DMS79 (cell line): ENCODE results near the gene PIEZO2.
"Not testable (repeated sequence)": the region's sequence is repeated elsewhere in the genome, so short reads cannot be mapped to it uniquely, and the experiment has no call there.

Experiments used
- DNase-seq: peaks from one replicate; lab custom pipeline; 2025; lab: John Stamatoyannopoulos, UW

PIEZO2 gene

DNA sequence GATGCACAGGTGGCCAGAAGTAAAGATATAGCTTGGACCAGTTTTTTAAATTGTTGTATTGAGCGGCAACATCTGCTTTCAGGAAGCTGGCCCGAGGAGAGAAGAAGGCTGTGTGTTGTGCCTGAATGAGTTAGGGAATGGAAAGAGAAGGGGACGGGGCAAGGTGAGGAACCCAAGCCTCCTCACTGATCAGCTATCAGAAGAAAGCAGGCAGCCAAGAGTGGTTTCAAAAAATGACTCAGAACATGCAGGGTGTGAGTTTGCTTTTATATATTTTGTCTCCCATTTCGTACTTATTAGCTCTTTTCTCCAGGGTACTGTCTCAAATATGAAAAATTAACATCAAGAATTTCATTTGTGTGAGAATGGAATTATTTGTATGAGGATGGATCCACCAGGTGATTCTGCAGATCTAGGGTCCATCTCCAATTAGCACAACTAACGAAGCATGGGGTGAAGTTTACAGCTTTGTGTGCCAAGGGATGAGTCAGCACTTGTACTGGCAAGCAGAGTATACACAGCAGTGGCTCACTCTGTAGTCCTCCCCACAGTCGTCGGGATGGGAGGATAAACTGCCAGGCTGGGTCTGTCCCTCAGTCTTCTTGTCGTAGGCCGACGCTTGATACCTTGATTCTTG, 175.7 kb downstream of the PIEZO2 start:
- DNase-seq = no peak

DNA sequence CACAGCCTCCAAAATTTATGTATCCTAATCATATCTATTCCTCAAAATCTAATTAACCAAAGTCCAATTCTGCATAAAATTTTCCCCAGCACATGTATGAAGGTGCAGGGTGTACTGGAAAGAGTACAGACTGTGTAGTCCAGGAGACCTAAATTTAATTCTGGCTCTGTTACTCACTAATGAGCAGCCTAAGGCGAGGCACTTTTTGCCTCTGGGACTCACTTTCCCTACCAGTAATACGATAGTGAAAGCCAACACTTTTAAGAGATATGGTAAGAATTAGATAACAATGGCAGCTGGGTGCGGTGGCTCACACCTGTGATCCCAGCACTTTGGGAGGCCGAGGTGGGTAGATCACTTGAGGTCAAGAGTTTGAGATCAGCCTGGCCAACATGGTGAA, 177.7 kb downstream of the PIEZO2 start:
- no peak for DNase-seq

DNA sequence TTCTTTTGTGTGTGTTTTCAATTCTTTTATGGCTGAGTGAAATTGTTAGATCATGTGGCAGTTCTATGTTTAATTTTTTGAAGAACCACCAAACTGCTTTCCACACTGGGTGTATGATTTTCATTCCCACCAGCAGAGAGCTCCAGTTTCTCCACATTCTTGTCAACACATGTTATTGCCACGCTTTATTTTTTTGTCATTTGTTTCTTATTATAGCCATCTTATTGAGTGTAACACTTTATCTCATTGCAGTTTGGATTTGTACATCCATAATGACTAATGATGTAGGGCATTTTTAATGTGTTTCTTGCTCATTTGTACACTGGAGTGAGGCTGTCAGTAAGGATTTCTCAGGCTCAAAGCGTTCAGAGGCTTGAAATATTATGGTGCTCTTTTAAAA, 184.2 kb downstream of the PIEZO2 start:
- no peak for DNase-seq

DNA sequence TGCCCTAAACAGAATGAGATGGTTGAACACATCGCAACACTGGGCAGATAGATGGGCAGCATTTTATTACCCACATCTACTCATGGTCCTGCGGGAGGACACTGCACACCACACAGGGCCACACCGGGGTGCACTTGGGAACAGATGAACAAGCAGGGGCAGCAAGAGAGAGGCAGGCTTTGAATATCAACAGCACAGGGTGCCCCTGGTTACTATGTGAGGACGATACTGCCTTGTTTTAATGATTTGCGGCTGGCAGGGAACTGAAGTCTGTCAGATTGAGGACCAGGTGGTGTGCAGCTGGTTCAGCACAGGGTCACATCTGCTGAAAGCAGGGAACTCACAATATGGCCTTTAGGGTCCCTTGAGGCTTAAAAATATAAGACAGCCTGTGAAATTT, 195.7 kb downstream of the PIEZO2 start:
- no peak for DNase-seq

DNA sequence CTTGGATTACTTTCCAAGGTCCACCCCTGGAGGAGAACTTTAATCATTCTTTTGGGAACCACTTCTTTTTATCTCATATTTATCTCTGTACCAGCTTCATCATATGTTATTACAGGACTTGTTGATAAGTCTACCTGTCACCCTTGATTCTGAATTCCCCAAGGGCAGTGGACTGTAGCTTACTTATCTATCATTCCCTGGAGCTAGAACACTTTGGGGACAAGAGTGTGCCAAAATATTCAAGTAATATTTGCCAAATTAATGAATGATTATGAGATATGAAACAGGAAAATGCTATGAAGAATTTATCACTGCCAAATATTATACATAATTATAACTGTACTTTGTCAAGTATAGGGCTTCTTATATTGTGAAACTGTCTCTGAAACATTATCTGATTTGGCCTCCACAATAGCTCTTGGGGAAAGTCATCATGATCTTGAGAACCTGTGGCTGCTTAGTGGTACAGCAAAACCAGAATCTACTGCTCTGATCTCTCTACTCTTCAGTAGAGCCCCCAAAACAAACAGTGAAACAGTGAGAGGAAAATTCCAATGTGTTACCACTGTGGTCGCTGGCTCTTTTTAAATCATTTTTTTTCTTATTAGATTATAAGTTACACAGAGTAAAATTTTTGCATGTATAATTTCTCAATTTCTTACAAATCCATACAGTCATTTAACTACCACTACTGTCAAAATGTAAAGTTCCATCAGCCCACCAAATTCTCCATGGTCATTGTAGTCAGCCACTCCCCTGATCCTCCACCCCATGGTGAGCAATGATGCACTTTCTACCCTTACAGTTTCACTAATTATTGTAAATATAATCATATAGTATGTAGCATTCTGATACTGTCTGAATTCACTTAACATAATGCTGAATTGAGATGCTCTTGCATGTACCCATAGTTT, 197.5 kb downstream of the PIEZO2 start:
- DNase-seq = no peak

DNA sequence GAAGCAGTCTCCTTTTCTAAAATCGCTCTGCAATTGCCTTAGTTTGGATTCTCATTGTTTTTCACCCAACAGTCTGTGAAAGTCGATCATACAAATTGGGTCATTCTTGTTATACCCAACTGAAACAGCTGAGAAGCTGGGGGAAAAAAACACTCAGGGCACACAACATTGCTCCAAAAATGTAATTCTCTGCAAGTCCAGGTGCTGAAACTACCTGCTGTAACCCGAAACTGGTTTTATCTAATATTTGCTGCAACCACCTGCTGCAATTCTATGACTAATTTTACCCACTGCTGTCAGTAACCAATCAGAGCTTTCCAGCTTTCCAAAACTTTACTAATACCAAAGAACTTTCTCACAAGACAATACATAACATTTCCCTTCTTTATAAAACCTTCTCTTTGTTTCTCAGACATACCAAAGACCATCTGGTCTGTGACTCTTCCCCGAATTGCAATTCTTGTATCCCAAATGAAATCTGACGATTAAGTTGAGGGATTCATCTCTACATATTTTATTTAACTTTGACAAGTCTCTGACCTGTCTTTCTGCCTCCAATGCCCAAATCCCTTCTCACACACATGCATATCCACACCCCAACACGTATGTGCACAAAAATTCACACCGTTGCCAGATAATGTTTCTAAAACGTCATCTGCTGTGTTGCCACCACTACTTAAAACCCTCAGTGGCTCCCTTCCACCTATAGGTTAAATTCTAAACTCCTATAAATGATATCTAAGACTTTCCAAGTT, 198.3 kb downstream of the PIEZO2 start:
- DNase-seq = no peak

DNA sequence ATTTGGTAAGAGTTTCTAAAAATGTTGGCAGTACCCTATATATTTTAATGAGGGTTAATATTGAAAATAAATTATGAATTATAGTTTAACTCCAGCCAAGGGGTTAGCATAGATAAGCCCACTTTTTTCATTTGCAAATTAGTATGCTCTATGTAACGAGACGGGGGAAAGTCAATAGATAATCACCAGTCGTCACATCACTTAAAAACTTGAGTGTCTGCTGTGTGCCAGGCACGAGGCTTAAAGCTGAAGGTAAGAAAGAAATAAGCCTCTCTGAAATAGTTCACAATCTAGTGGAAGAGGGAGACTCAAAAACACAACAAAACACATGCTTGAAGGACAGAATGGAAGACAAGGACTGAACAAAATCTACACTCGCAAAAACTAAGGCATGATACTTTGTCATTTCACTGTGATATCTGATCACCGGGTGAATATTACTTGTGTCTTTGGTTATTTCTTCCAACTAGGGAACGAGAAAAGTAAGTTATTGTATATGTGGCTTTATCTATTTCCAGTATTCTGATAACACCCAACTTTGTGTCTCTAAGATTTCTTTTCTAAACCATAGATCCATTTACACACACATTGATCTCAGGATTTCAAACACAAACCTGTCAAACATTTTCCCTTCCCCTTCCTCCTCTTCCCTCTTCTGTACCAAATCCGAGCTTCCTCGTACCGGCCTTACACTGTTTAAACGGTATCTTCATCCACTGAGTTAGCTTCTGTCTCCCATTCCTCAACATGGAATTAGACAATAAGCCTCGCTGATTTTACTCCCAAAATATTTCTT, 199.1 kb downstream of the PIEZO2 start:
- no peak for DNase-seq

DNA sequence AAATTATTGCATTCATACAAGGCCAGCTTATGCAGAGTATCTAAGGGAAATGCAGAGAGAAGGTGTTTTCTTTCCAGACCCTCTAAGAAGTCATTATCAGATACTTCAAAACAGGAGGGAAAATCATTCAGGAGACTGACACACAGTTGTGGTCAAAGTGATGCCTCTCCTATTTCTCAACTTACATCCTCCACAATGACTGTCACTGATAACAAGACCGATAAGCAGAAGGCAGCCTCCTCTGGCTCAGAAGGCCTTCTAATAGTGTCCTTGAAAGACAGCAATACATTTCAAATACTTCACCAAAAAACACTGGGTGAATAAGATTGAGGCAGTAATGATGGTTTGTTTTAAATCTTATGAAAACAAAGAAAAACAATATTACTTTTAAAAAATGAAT, 199.7 kb downstream of the PIEZO2 start:
- no peak for DNase-seq

DNA sequence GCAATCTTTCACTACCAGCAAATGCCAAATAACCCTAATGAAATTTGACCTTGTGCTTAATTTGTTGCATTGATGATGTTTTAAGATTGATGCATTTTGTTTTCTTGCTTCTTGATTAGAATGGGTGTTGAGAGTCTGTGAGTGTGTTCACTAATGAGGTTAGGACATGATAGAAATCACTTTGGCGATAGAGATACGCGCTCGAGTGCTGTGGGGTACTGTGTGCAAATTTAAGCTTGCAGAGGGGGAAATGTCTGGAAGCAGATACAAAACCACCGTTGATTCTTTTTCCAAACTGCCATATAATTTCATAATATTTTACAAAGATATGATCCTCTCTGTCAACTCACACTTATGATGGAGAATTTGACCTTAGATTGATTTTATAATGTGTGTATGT, 200.9 kb downstream of the PIEZO2 start:
- DNase-seq = no peak

DNA sequence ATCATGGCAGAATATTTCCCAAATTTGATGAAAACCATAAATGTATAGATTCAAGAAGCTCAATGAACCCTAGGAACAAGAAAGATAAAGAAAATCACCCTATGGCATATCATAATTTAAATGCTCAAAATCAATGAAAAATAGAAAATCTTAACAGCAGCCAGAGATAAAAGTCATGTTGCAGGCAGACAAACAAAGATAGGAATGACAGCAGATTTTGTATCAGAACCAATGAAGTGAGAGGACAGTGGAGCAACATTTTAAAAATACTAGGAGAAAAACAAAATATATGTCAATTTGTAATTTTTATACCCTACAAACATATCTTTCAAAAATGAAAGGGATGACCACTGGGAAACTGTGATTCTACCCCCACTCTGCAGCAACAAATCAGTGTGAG, 203.3 kb downstream of the PIEZO2 start:
- no peak for DNase-seq

DNA sequence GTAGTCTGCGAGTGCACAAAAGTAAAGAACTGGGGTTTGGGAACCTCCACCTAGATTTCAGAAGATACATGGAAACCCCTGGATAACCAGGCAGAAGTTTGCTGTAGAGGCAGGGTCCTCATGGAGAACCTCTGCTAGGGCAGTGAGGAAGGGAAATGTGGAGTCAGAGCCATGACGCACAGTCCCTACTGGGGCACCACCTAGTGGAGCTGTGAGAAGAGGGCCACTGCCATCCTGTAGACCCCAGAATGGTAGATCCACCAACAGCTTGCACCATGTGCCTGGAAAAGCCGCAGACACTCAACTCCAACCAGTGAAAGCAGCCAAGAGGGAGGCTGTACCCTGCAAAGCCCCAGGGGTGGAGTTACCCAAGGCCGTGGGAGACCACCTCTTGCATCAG, 206.4 kb downstream of the PIEZO2 start:
- DNase-seq = no peak

DNA sequence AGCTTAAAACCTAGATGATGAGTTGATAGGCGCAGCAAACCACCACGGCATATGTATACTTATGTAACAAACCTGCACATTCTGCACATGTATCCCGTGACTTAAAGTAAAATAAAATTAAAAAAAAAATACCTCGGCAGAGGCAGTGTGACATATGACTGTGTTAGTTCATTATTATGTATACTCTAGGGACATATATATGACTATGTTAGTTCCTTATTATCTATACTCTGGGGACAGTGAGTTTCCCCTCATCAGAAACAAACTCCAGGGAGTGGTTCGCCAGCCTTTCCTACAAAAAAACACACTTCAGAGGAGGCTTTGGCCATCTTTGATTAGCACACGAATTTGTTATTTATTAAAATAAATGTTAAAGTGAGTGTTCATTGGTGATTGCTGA, 209.5 kb downstream of the PIEZO2 start:
- no peak for DNase-seq

DNA sequence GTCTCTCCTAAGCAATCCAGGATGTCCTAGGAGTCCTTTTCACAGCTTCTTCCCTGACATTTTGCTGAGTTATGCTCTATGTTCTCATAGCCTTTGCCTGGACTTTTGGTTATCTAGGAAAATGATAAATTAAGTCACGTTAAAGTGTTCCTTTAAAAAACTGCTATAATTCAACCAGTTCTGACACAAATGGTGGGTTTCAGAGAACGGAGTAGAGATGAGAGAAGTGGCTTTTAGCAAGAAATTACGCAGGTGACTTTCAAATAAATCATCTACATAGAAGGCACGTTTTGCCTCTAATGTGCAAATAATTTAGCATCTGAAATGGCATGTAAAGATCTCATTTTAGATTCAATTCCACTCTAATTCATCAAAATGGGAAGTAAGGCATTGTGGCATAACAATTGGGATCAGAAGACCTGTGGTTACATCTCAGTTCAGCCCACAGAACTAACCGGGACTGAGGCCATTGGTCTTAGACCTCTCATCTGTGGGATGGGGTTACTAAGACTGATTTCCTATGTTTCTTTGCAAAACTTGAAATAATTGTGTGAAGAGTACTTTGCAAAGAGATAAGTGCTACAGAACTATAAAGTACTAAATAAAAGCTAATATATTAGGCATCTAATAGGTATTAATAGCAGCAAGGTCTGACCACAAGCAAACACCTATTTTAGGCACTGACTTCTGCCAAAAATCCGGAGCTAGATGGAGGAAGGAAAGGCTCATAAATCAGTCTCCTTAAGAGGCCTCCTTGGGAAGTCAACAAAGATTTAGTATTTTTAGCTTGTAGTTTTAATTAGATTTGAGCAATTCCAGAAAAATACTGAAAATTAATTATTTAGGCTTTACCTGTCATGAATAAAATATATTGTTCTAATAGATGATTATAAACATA, 211.4 kb downstream of the PIEZO2 start:
- peak; percentile 23 for DNase-seq

DNA sequence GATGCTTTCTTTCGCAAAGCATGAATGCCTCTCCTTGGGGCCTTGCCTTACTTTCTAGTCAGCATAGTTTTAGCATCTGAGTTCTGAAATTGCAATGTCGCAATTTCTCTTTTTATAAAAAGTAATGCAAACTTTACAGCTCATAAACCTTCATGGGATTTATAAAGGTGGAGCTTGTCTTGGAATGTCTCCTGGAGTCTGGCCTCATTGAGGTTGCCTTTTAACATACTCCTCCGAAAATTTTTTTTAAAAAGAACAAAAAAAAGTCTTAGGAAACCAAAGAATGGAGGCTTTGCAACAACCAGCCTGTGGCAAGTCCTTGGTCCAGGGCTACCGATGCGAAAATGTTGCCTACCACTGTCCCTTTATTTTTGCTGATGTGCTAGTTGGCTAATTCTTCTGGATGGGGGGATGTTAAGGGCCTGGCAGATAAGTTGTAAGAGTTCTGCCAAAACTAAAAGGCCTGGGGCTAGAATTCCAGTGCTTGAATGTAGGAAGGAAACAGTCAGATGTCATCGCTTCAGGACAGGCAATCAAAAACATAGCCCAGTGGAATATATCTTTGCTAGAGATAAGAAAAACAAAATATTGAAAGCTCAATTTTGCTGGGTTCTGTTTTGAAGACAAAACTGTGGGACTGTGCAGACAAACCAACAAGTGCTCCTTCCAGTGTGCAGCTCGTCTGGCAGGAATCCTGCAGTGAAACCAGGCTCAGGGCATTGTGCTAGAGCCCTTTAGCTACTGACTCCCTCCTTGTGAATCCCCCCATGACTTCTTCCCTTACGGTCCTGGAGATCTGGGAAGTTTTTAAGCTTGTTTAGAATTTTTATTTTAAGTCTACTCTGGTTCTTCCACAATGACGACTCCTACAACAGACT, 213.0 kb downstream of the PIEZO2 start:
- no peak for DNase-seq

DNA sequence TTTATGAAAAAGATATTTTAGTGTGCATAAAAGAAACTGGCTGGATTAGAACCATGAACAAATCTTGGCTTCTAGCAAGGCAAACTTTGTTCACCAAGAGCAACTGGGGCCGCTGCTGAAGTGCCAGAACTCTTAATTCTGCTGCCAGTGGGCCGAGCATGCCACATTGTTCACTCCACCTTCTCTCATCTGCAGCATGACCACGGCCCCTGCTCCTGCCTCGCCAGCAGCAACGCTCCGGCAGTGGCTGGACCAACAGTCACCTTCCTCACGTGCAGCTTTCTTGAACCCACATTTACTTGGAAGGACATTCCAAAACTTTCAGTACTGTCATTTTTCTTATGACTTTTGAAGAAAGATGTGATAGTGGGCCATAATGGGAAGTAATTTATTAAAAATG, 213.8 kb downstream of the PIEZO2 start:
- no peak for DNase-seq

DNA sequence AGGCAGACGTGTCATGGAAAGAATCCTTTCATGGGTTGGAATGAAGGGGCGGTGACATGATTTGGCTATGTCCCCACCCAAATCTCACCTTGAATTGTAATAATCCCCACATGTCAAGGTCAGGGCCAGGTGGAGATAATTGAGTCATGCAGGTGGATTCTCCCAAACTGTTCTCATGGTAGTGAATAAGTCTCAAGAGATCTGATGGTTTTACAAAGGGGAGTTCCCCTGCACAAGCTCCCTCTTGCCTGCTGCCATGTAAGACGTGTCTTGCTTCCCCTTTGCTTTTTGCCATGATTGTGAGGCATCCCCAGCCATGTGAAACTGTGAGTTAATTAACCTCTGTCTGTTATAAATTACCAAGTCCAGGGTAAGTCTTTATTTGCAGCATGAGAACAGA, 215.7 kb downstream of the PIEZO2 start:
- not testable (repeated sequence) for DNase-seq

DNA sequence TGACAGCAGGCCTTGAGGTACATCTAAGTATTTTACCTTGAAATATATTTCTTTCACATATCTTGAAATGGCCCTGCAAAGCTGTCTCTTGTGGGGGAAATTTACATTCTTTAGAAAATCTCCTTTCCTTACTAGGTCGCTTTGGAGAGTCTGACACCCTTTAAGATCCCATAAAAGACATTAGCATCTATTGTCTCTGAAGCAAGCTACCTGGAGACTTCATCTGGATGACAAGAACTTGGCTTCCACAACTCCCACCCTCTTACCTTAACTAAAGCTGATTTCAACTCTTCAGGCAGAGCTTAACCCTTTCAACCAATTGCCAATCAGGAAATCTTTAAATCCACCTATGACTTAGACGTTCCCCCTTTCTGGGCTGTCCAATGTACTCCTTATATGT, 219.3 kb downstream of the PIEZO2 start:
- no peak for DNase-seq

DNA sequence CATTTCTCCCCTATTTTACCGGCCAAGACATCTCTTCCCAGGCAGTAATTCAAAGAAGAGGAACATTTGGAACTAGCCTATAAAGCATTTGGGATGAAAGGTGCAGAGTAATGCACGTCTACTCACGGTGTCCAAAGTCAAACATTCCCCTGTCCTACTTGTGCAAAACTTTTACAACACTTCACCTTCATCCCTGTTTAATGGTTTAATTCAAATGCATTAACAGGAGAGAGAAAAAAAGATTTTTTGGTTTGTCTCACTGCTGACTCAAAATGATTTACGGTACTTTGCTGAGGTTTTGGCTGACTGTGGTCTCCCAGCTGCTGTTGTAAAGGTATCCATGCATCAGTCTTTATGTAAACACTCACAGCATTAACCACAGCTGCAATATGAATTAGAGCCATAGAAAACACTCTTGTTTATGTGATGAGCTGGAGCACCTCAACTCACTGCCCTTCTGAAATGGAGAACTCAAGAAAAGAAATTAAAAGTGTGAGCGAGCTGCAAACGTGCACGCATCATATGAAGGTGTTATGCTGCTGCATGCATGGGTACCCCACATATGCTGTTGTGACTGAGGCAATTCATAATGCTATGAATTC, 220.5 kb downstream of the PIEZO2 start:
- peak; percentile 76 for DNase-seq

DNA sequence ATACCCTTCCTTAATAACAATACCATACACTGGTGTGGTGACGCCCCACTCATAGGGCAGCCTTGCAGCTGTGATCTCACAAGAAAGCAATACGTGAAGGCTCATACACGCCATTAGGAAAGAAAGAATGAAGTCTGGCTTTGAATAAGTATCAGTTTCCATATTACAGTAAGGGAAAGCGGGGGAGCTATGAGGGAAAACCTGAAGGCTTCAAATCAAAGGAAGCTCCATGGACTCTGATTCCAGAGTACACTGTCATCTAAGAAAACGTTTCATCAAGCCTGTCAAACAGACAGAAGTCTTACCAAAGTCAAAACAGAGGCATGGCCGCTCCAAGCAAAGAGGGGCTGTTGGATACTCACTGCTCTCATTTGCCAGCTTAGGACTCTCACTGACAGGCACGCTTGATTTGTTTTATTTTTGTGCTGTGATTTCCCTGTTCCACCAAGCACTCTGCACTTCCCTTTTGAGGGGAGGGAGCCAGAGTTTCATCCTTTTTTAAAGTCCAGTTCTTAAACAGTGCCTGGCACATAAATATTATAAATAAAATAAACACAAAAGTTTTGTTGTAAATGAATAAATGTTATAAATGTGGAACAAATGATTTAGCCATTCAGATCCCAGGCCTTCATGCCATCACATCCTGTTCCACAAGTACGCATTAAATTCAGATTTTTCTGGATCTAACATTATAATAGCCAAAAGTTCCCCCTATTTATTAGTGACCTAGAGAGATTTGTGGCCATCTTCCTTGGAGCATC, 221.2 kb downstream of the PIEZO2 start:
- no peak for DNase-seq
